NCI-H526 treated with DMSO at 0.1 percent for 48 hours (cell line): Measurements from ENCODE around the gene RPUSD3.
"Not testable (repeated sequence)": the region's sequence is repeated elsewhere in the genome, so short reads cannot be mapped to it uniquely, and the experiment has no call there.

ENCODE experiments used
- DNase-seq: peaks from one replicate; lab custom pipeline; 2025; lab: John Stamatoyannopoulos, UW

The RPUSD3 gene

DNA sequence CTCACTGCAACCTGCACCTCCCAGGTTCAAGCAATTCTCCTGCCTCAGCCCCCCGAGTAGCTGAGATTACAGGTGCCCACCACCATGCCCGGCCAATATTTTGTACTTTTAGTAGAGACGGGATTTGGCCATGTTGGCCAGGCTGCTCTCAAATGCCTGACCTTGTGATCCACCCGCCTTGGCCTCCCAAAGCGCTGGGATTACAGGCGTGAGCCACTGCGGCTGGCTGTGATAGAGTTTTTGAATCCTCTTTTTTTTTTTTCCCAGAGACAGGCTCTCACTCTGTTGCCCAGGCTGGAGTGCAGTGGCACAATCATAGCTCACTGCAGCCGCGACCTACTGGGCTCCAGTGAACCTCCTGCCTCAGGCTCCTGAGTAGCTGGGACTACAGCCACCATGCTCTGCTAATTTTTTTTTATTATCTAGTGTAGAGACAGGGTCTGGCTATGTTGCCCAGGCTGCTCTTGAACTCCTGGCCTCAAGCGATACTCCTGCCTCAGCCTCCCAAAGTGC lies 21.4 kb upstream of the RPUSD3 start:
- not testable (repeated sequence) for DNase-seq

DNA sequence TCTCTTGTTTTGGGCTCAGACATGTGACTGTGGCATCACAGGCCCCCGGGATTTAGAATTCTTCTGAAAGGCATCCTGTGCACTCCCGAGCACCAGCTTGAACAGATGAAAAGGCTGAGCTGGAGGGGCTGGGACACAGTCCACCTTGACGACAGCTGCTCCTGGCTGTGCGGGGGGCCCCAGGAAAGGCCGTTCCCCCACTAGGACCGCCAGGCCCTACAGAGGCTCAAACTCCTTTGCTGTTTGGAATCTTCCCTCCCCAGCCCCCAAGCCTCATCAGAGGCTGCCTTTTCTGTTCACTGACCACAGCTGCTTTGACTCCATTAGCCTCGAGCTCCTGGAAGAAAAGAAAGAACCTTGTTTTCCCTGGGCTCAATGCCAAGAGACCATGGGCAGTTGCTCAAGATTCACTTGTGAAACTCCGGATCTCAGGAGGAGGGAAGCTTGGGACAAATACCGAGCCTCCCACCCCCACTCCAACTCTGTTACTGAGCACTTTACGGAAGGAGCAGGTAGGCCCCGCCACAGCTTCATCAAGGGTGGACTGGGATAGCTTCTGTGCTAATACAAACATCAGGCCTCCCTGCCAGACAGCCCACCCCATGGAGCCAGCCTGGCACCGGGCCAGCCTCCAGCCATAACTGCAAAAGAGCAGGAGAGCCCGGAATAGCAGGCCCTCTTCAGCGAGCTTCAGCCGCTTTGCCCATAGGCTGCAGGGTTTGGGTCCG lies 20.6 kb upstream of the RPUSD3 start:
- no peak for DNase-seq

DNA sequence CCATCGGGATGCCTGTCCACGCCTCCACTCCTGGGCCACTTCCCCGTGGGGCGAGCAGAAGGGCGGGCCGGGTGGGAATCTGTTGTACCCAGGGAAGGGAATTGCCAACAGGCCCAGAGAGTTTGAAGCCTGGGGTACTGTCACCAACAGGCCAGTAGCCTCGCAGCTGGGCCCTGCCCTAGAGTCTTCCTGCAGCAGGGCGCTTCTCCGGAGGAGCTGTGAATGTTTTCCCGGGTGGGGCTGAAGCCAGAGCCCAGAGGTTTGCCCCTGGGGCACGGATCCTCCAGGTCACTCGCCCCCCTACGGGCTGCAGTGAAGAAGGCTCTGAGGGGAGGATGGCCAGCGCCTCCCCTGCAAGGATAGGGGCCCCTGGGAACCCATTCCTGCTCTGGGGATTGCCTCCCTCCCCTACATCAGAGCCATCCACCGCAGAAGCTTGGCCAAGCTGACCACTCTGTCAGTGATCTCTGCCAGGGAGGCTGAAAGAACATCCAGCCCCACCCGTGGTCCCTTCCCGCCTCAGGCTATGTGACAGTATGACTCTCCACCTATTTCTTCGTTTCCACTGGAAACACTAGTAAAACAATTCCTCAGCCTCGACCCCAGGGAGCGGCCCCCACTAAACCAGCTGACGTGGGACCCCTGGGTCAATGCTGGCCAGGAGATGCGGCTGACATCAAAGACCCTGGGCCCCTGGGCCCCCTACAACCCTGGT lies 19.4 kb upstream of the RPUSD3 start:
- no peak for DNase-seq

DNA sequence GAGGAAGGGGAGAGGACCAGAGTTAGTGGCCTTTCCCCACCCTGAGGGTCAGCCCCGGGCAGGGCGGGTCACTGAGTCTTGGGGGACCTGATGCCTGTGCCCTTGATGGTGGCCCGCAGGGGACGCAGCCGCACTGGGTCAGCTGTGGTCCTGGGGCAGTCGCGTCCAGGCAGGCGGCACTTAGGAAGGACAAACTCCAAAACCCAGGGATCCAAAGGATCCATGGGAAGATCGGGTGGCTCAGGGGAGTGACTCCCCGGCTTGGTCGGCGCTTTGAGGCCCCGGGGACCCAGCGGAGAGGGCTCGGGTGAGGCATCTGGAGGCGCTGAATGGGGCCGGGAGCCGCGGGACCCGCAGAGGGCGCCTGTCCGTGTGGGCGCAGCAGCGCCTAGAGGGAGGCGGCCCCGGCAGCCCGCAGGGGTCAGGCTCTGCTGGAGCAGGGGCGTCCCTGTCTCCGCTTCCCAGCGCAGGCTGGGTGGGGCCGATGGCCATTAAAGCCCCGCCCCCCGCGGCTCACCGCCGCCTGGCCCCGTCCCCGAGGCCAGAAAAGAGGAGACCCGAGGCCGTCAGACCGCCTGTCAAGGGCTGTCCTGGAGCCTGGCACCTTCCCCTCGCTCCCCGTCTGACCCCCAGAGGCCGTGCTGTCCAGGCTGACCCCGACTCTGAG lies 18.7 kb upstream of the RPUSD3 start:
- DNase-seq = no peak

DNA sequence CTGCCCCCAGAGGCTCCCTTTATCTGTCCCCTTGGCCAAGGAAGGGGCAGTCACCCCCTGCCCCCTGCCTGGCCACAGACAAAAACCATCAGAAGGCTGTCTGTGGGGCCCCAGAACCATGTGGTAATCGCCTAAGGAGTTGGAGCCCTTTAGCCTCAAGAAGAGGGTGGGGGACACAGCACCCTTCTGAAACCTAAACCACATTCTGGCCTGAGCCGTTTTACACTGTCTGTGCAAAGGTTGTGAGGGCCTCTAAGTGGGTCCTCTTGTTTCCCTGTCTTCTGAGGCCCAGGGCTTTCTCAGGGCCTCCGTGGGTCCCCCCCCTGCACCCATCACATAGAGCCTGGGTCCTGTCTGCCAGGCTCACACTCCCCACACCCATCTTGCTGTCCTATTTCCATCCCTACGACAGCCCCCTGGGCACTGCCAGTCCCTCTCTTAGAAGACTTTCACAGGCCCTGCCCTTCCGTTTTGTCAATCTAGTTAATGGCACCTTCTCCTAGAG lies 17.9 kb upstream of the RPUSD3 start:
- DNase-seq = no peak

DNA sequence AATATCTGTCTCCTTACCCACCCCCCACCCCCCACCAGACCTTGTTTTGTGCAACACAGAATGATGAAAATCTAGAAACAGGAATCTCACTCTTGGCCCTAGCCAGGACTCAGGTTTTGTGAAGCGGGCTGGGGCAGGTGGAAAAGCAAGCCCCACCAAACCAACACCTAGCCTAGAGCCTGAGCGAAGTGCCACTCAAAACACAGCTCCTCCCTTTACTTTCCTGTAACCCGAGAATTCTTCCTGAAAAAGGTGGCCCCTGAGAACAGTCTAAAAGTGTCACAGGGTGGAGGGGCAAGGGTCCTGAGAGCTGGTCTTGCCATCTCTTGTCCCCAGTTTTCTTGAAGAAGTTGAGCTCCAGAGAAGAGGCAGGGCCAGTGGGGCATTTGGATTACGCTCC lies 17.4 kb upstream of the RPUSD3 start:
- no peak for DNase-seq

DNA sequence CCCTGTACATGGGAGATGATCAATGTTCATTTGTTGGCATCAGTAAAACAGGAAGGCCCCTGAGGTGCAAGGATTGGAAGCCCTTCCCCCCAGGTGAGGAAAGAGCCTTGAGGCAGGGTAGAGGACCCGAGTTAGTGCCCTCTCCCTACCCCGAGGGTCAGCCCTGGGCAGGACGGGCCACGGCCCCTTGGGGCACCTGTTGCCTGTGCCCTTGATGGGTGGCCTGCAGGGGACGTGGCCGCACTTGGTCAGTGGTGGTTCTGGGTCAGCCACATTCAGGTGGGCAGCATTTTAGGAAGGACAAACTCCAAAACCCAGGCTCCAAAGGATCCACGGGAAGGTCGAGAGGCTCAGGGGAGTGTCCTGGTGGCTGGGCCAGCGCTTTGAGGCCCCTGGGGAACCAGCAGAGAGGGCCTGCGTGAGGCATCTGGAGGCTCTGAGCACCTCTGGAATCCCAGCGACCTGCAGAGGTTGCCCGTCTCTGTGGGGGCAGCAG lies 15.8 kb upstream of the RPUSD3 start:
- DNase-seq = no peak

DNA sequence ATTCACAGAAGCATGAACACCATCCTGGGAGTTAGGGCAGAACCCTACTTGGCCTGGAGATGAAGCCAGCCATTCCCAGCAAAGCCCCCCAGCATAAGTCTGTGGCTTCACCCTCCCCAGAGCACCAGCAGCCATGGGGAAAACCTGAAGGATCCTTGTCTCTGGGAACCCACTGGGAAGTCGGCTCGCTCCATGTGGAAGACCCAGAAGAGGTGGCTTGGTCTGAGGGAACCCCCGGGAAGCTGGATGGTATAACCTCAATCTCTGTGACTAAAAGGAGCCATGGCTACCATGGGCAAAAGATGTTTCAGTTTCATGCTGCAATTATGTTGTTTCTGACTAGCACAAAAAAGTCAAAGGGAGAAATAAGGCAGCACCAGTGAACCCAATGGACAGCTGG lies 11.8 kb upstream of the RPUSD3 start:
- DNase-seq = no peak

DNA sequence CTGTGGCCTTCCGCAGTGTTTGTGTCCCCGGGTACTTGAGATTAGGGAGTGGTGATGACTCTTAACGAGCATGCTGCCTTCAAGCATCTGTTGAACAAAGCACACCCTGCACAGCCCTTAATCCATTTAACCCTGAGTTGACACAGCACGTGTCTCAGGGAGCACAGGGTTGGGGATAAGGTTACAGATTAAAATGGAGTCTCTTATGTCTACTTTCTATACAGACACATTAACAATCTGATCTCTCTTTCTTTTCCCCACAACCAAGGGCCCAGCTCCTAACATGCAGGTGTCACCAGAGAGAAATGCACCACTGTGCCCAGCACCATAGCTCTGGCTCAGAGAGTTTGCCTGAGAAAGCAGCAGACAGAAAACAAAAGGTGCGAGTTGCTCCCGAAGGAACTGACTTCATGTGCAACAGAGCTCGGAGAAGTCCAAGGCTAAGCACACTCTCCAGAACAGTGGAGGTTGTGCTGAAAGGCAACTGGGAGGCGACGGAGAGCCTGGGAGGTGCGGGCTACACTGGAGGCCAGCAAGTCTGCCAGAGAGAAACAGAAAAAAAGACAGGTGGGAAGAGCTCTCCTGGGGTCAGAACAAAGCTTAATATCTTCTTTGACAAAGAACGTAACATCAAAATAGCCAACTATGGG lies 10.6 kb upstream of the RPUSD3 start:
- not testable (repeated sequence) for DNase-seq

DNA sequence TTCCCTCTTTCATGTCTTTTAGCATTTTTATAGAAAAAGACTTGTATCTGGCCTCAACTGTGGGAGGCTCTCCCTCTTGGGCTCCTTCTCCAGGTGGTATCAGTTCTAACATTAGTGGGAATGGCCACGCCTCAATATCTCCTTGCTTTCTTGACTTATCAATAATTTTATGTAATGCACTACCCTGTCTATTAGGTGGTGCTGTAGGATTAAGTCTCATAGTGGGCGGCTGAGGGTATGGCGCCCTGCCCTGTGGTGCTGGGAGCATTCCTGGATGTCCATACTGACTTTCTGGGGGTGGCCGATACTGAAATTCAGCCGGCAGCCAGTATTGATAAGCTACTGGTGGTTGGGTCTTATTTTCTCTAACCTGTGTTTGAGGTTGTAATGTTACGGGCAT lies 8.7 kb upstream of the RPUSD3 start:
- no peak for DNase-seq

DNA sequence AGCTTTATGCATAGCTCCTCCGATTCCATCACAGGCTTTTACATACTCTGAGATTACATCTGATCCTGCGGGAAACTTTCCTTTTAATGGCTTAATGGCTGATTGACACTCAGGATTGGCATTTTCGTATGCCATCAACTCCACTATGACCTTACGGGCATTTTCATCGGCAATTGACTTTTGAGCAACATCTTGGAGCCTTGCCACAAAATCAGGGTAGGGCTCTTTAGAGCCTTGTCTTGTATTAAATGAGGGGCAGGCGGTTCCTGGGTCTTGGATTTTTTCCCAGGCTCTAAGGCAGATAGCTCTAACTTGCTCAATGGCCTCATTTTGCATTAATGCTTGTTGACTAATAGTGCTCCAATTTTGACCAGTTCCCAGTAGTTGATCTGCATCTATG lies 8.1 kb upstream of the RPUSD3 start:
- not testable (repeated sequence) for DNase-seq

DNA sequence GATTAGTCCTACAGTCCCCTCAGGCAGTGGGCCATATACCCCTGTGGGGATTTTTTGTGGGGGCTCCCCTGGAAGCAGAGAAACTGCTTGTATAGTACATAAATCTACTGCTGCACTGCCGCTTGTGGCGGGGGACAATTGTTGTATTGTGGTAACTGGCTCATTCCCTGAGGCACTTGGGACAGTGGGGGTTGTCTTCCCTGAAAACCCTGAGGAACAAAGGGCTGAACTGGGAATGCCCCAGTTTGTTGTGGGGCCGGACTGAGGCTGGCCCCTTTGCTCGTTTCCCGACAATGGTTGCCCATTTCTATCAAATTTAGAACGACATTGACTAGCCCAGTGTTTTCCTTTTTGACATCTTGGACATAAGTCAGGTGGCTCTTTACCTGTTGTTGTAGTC lies 7.6 kb upstream of the RPUSD3 start:
- DNase-seq = not testable (repeated sequence)

DNA sequence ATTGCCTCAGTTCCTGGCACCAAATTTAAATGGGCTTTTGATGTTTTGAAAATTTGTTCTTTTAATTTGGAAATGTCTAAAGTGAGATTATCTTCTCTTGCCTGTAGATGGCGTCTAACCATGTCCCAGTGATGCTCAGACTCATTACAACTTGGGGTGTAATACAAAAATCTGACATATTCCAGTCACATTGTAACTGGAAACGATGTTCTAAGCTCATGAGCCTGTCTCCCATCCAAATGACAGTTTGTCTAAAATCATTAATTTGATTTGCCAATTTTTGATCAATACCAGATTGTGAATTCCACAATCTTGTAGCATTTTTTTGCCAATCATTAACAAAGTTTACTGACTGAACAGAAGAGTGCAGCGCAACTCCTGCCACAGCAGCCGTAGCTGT lies 5.1 kb upstream of the RPUSD3 start:
- not testable (repeated sequence) for DNase-seq

DNA sequence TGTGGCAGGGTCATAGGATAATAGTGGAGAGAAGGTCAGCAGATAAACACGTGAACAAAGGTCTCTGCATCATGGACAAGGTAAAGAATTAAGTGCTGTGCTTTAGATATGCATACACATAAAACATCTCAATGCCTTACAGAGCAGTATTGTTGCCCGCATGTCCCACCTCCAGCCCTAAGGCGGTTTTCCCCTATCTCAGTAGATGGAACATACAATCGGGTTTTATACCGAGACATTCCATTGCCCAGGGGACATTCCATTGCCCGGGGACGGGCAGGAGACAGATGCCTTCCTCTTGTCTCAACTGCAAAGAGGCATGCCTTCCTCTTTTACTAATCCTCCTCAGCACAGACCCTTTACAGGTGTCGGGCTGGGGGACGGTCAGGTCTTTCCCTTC lies 4.1 kb upstream of the RPUSD3 start:
- not testable (repeated sequence) for DNase-seq

DNA sequence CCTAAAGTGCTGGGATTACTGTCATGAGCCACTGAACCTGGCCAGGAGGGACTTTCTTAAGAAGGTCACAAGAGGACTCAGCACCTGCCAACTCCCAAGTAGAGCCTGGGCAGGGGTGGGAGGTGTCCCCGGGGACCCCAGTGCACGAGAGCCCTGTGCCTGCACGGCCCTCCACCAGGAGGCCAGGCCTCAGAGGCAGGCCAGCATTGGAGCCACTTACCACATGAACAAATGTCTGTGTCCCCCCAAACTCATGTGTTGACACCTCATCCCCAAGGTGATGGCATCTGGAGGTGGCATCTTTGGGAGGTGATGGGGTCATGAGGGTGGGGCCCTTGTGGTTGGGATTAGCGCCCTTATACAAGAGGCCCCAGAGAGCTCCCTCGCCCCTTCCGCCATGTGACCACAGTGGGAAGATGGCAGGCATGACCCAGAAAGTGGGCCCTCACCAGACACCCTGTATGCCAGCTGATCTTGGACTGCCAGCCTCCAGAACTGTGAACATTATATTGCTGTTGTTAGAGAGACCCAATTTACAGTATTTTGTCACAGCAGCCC lies 3.2 kb upstream of the RPUSD3 start:
- DNase-seq = no peak

DNA sequence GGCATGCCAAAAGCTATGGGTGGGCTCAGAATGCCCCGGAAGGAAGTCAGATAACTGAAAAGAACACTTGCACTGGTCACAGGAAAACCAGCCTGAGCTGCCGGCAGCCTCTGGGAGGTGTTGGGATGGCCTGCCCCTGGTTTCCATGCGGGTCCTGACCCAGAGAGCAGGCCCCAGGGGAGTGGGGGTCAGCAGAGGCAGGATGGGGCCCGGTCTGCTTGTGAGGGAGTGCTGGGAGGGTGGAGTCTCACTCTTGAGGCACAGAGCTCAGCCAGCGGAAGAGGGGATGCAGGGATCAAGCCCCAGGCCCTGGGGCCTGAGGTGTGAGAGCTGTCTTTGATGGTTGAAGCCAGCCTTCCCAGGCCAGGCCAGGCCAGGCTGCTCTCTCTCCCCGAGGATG lies 2.4 kb upstream of the RPUSD3 start:
- no peak for DNase-seq

DNA sequence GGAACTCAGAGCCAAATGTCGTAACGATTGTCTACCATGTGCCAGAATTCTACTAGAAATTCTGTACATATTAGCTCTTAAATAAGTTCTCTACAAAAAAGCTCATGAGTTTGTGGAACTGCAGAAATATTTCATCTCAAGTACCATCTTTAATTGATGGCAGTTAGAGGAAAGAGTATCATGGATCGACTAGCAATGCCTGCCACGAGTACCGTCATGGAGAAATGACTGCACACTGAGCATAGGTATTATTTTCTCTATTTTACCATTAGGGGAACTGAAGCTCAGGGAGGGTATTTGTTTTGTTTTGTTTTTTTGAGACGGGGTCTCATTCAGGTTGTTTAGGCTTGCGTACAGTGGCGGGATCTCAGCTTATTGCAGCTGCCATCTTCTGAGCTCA lies 2.8 kb downstream of the RPUSD3 start:
- DNase-seq = no peak

DNA sequence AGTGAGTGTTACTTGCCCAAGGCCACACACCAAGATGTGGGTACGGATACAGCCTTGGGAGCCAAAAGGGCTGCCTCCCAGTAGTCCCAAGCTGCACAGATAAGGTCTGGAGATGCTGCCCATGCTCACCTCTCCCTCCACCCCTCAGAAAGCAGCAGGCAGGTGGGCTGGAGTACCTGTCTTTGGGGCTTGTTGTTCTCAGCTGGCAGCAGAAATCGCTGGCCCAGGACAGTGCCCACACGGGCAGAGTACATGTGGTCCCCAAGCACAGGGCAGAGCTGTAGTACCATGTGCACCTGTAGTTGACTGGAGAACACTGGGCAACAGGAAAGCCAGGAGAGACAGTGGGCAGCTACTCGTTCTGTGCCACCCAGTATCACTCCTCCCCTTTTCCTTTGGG lies 5.0 kb downstream of the RPUSD3 start:
- DNase-seq = no peak

DNA sequence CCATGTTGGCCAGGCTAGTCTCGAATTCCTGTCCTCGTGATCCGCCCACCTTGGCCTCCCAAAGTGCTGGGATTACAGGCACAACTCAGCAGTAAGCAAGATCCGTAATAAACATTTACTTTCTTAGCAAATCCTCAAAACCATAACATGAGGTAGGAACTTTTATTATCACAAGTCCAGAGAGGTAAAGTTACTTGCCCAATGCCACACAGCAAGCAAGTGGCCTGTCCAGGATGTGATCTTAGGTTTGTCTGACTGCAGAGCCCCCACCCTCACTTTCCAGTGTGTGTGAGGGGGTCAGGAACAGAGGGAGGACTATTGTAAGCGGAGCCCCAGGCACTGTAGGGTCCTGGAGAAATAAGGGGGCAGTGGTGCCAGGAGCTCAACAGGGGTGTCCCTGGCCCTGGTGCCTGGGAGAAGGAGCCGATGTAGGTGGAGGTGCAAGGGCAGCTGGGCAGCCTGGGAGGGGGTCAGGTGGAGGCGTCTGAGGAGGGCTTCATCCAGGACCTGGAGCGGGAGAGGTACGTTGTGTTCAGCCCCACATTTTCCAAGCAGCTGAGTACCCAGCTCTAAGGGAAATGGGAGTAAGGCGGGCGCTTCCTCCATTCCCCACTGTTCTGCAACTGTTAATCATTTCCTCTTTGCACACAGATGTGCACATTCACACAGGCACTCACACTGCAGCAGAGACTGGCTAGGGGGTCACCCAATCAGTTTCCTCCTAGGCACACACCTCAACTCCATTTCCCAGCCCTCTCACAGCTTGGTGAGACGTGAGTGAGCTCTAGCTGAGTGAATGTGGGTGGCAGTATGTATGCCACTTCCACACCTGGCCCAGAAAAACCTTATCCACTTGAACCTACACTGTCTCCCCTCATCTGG lies 5.9 kb downstream of the RPUSD3 start:
- no peak for DNase-seq

DNA sequence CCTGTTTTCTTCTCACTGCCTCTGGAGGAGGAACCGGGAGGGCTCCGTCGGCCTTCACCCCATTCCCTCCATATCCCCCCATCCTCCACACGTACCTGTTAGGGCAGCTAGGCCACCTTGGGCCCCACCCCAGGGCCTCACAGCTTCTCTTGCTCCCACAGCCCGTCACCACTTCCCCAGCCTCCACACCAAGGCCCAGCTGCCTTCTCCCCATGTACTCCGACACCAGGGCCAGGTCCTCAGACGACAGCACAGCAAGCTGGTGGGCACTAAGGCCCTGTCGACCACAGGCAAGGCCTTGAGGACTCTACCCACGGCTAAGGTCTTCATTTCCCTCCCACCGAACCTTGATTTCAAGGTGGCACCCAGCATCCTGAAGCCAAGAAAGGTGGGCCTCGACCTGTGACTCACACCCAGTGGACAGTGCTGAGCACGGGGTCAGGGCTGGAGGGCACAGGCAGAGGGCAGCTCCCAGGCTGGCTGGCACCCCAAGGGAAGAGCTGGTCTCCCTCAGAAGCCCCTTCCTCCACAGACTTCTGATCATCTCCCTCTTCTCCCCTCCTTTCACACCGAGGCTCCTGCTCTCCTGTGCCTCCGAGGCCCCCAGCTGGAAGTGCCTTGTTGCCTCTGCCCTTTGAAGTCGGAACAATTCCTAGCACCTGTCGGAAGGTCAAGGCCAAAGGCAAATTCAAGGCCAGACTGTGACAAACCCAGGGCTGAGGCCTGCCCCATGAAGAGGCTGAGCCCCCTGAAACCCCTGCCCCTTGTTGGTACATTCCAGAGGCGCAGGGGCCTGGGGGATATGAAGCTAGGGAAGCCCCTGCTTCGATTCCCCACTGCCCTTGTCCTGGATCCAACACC lies 9.1 kb downstream of the RPUSD3 start:
- no peak for DNase-seq
